Esophagus muscularis mucosa (tissue), 4 donors: ENCODE results near the gene RET.

Experiments used
- EP300 ChIP-seq: sonication (generic); formaldehyde crosslinking; IDR thresholded peaks from one replicate; pipeline ENCODE4 v1.6.1; 2017; ENCODE audit warnings: antibody characterized with exemption
- POLR2A ChIP-seq: fragments of 450-650 bp; IDR thresholded peaks from one replicate; pipeline ENCODE4 v1.6.1; 2017; ENCODE audit warnings: antibody characterized with exemption, moderate library complexity, mild to moderate bottlenecking, low read depth
- POLR2AphosphoS5 ChIP-seq, 2 donors: sonication (generic); formaldehyde crosslinking; IDR thresholded peaks; one replicate each; pipeline ENCODE4 v1.6.1; 2017; ENCODE audit warnings: antibody characterized with exemption in 2 of 2
- TF ChIP-seq, protein P1 (sequence below), 3 experiments: fragments of 200-600 bp in 2 of 3; fragments of 450-650 bp in 1 of 3; sonication (generic) in 2 of 3; IDR thresholded peaks; one replicate each; pipeline ENCODE4 v1.5.1; 2017 to 2019; ENCODE audit warnings: antibody characterized with exemption in 3 of 3, mild to moderate bottlenecking in 2 of 3, moderate library complexity in 1 of 3

DNA sequence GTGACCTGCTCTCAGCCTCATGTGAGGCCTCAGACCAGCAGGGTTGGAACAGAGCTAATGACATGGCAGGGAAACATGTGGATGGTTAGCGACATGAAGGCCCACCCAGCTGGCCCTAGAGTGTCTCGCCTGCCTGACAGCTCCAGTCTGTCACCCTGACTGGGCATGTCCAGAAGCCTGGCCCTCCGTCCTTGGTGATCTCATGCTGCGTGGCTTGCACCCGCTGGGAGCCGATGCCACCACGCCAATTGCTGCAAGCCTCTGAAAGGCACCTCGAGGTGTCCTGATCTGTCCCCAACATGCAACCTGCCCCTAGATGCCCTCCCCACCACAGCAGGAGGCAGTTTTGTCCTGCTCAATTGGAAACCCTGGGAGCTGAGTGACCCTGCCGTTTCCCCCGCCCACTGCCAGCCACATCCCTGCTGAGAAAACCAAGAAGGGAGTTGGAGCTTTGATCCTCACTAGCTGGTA, 27.8 kb upstream of the RET start:
- TF ChIP-seq, protein P1, sequence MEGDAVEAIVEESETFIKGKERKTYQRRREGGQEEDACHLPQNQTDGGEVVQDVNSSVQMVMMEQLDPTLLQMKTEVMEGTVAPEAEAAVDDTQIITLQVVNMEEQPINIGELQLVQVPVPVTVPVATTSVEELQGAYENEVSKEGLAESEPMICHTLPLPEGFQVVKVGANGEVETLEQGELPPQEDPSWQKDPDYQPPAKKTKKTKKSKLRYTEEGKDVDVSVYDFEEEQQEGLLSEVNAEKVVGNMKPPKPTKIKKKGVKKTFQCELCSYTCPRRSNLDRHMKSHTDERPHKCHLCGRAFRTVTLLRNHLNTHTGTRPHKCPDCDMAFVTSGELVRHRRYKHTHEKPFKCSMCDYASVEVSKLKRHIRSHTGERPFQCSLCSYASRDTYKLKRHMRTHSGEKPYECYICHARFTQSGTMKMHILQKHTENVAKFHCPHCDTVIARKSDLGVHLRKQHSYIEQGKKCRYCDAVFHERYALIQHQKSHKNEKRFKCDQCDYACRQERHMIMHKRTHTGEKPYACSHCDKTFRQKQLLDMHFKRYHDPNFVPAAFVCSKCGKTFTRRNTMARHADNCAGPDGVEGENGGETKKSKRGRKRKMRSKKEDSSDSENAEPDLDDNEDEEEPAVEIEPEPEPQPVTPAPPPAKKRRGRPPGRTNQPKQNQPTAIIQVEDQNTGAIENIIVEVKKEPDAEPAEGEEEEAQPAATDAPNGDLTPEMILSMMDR (IDR thresholded peaks at IDR 0.05) = no peak
- TF ChIP-seq POLR2AphosphoS5 (IDR thresholded peaks at IDR 0.05) (no peak), POLR2A (no peak), EP300 (no peak)
